Measurements from ENCODE around the gene PISD.

GRCh38 chr22:31577711-31578110, 84.3 kb downstream of the PISD start:
- TF ChIP-seq PATZ1 (CRISPR knock-in tag; IDR thresholded peaks at IDR 0.05; ENCODE audit: borderline replicate concordance) (no peak), ARNTL (CRISPR knock-in tag; IDR thresholded peaks at IDR 0.05; ENCODE audit: borderline replicate concordance, low read depth) (no peak), CREB5 (CRISPR knock-in tag; IDR thresholded peaks at IDR 0.05; ENCODE audit: low read depth) (no peak), ZFP3 (CRISPR knock-in tag; IDR thresholded peaks at IDR 0.05) (no peak), ZC3H10 (CRISPR knock-in tag; IDR thresholded peaks at IDR 0.05) (no peak)

Measured in SK-N-SH treated with all-trans-retinoic acid at 6 μM for 48 hours (cell line).